DMS79 treated with DMSO at 0.1 percent for 48 hours (cell line): Measurements from ENCODE around the gene OR6N2.

Source experiments
- DNase-seq: peaks from one replicate; lab custom pipeline; 2025; lab: John Stamatoyannopoulos, UW

The OR6N2 gene, protein sequence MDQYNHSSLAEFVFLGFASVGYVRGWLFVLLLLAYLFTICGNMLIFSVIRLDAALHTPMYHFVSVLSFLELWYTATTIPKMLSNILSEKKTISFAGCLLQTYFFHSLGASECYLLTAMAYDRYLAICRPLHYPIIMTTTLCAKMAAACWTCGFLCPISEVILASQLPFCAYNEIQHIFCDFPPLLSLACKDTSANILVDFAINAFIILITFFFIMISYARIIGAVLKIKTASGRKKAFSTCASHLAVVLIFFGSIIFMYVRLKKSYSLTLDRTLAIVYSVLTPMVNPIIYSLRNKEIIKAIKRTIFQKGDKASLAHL

DNA sequence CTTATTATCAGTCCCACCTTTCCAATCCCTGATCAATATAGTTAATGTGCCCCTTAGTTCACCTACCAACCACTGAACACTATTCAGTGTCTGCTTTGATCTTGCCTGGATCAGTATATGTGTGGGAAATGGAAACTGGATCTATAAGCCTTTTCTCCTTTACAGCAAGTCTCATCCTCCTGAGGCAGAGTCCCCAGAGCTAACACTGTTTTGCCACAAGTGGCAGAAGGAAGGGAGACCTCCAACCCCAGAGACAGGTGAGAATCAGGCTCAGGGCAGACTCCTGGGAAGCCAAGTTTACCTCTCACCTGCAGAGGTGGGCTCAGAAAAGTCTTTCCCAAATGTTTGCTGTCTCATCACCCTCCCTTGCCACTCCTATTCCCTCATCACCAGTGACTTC lies at the start of gene OR6N2:
Gene OR6N2 (minus strand): TSS at position 101 of the 400 bp plus-strand sequence. CDS start 3,569 bp downstream, outside the sequence.
- DNase-seq: no peak

DNA sequence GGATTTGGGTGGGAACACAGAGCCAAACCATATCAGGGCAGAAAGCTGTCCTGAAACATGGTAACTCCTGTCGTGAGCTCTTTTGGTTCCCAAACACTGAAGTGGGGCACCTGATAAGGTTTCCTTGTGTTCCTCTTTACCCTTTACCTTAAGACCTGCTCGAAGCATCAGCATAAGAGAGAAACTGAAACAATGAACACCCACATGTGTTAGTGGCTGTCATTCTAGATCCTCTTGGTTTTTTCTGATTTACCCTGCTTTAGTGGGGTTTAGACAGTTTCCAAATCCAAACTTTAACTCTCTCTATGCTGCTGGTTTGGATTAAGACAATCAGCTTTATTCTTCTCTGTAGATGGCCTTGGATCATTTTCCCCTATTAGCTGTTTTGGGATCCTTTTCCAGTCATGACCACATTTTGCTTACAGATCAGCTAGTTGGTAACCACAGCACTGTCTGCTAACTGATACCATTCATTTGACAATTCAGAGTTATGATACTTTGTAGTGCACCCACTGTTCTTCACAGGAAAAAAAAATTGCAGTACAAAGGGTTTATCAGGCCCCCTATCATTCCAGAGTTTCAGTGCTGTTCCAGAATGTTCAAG lies 49.2 kb upstream of the OR6N2 start:
- no peak for DNase-seq

DNA sequence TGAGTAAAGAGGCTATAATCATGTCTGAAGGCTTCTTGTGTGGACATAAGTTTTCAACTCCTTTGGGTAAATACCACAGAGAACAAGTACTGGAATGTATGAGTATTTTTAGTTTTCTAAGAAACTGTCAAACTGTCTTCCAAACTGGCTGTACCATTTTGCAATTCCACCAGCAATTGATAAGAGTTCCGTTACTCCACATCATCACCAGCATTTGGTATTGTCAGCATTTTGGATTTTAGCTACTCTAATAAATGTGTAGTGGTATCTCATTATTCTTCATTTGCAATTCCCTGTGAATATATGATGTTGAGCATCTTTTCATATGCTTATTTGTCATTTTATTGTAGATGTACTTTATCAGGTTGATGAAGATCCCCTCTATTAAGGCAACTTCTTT lies 40.7 kb upstream of the OR6N2 start:
- no peak for DNase-seq

DNA sequence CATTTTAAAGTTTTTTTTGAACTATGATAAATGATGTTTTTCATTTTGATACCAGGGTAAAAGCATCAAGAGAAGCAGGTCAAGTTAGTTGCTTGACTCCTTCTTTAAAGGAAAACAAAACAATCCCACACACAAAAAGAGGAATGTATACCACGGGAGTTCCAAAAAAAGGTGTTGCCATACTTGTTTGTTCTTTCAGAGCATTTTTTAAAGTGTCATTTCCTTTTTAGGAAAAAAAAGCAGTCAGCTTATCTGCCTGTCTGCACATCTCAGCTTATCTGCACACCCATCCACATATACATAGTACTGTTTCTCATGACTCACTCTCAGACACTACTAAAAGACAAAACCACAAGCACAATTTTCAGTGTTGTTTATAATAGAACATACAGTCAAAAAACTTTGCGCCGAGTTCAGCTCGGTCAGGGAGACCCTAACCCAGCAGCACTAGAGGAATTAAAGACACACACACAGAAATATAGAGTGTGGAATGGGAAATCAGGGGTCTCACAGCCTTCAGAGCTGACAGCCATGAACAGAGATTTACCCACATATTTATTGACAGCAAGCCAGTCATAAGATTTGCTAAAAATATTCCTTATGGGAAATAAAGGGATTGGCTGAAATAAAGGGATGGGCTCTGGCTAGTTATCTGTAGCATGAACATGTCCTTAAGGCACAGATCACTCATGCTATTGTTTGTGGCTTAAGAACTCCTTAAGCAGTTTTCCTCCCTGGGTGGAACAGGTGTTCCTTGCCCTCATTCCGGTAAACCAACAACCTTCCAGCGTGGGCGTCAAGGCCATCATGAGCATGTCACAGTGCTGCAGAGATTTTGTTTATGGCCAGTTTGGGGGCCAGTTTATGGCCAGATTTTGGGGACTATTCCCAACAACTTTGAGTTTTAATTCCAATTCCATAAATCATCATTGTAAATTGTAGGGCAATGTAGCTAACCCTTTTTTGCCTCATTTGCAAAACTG lies 38.7 kb upstream of the OR6N2 start:
- DNase-seq: no peak

DNA sequence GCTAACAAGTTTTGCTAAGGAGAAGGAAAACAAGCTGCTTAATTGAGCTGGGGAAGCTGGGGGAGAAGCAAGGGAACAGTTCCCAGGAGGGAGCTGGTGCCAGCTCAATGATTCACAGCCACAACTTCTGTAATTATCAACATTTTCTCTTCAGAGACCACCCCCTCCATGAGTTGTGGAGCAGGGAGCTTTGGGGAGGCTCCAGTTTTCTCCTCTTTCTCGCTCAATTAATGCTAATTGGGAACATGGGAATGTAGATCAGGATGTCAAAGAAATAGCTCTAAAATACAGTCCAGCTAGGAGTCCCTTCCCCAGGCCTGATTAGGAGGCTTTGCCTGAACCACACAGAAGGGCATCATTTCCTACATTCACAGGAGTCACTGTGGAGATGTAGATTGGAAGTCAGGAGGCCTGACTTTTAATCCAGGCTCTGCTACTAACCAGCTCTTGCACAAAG lies 38.0 kb upstream of the OR6N2 start:
- DNase-seq: no peak

DNA sequence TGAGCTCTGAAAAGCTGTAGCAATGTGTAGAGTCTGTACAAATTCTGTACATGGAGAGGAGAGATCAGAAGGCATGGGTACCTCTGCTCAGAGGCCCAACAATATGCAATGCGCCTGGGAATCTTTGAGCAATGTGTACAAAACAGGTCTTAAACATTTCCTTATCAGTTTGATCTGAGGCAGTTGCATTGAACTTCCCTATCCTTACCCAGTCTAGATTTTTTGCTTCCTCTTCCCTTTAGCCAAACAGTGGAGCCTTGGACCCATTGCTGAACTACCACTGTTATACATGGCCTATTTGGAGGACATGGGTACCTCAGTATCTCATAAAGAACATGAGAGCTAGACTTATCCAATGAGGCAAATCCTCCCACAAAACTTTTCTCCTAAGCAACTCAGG lies 37.6 kb upstream of the OR6N2 start:
- DNase-seq: no peak

DNA sequence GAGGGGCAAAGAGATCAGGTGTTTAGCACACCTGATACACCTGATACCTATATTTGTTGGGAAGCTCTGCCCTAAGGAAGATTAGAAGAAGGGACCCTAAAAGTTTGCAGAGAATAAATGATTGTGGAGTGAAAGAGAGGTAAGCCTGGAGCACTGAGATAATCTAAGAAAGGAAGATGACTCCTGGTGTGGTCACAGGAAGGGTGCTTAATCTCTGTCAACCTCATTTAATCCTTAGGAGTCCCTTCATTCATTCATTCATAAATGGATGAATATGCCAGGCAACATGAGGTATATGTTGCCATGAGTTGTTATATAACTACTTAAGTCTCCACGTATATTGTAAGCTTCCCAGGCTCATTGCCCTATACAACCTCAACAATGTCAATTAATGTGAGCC lies 34.0 kb upstream of the OR6N2 start:
- DNase-seq: no peak

DNA sequence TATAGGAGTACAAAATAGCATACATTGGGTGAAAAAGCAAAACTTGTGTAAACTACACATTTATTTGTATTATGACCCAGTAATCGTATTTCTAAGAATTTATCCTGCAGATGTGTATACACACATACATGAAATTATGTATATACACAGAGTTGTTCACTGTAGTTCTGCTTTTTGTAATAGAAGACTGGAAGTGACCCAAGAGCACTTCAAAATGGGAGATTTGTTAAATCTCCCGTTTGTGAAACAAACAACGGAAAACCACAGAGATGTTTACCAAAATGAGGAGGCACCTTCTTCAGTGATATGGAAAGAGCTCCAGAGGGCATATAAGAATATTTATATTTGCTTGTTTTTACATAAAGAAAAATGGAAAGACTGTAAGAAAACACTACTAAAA lies 32.2 kb upstream of the OR6N2 start:
- DNase-seq: no peak

DNA sequence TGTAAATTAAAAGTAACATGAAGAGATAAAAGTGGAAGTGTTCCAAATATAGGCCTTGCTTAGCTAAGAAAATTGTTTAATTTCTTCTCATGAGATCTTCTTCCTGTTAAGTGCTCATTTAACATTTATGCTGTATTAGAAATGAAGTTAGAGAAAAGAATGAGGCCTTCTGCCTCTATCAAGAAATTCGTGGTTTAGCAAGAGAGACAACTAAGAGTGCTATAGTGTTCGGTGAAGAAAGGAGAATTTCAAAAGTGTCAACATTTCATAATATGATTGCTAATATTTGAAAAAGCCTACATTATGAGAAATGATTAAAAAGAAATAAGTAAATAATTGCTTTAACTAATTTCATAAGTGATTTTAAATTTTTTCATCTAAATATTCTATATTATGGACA lies 31.3 kb upstream of the OR6N2 start:
- DNase-seq: no peak

DNA sequence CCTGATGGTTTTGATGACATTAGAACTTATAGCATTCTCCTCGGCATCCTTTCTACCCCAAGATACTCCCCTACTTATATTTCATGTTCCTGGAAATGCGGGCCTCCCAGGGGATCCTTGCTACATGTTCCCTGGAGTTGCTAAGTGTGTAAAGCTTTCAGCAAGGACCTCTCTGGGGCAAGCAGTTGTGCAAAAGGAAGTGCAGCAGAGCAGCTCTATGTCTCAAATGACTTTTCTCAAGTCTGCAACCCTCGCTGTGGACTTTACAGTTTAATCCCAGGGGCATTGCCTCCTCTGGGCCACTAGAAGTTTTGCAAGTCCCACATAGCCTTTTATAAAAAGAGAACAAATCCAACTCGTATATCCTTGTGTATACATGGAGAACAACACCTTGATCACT lies 29.3 kb upstream of the OR6N2 start:
- no peak for DNase-seq

DNA sequence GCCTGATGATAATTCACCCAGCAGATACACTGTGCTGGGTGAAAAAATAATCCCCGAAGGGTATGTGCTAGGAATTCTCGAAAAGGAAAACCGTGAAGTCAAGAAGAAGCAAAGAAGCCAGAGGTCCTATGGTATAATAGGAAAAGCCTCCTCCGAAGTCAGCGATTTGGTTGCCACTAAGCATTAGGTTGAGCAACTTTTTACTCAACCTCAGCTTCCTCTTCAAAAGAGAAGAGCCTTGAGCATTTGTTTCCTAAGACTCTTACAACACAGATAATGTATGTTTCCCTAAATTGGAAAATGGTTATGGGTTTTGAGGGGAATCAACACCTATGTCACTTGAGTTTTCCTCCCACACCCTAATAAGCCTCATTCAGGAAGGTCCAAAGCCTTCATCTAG lies 28.9 kb upstream of the OR6N2 start:
- DNase-seq: no peak

DNA sequence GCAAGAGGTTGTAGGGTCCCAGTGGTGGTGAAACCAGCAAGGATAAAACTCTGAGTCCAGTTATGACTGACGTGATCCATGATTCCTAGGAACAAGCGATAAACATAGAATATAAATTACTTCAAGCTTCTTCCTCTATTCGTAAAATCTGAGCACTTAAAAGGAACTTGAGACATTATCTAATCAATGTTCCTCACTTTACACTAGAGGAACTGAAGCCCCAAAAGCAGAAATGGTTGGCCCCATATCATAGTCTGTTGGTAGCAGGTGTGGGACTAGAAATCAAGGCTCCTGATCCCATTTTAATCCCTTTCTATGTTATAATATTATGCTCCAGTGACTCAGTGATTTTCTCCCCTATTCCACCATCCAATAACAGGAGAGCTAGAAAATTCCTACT lies 28.3 kb upstream of the OR6N2 start:
- DNase-seq: no peak

DNA sequence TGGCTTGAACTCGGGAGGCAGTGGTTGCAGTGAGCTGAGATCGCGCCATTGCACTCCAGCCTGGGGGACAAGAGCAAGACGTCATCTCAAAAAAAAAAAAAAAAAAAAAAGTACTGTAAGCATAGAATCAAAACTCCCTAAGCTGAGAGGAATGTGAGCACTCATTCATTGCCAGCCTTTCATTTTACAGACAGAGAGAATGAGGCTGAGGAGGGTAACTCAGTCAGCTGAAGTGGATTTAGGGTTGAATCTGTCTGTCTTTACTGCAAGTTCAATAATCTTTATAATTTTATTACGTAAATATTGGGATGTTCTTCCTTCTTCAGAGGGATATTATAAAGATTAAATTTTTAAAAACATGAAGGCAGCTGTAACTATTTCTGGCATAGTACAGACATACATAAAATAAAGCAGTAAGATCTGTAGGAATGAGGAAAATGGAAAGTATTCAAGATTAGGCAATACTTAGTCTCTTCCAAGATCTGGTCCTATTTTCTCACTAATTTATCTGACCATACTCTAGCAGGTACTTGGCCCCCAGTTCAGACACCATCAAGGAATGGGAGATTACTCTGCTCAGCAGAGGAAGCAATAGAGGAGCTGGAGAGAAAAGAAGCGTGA lies 26.0 kb upstream of the OR6N2 start:
- DNase-seq: no peak

DNA sequence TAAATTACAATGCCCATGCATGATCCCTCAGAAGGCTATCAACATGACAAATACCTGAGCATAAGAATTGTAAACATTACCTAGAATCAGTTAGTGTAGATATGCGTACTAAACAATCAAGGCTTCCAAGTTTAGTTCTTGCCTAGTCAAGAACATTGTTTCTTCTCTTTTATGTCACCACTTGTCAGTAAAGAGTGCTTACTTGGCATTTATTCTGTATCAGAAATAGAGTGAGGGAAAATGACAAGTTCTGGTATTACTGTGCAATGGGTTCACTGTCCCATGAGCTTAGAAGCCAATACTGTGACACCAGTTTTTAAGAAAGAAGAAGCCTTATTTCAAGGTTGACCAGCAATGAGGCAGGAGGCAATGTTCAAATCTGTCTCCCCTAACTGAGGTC lies 22.7 kb upstream of the OR6N2 start:
- no peak for DNase-seq

DNA sequence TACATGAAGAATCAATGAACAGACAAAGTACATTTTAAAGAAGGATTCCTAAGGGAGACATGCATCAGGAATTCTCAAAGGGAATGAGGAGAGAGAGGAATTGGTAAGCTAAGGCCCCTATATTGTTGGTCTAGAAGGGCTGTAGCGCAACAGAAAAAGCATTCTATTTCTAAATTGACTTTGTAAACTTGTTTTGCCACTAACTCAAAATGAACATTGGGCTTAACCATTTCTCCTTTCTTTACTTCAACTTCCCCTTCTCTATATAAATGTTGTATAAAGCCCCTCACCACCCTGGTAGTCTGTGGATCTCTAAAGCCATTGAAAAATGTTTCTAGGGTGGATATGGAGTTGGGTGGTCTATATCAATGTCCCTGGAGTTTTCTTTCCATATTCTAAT lies 20.4 kb upstream of the OR6N2 start:
- DNase-seq: no peak

DNA sequence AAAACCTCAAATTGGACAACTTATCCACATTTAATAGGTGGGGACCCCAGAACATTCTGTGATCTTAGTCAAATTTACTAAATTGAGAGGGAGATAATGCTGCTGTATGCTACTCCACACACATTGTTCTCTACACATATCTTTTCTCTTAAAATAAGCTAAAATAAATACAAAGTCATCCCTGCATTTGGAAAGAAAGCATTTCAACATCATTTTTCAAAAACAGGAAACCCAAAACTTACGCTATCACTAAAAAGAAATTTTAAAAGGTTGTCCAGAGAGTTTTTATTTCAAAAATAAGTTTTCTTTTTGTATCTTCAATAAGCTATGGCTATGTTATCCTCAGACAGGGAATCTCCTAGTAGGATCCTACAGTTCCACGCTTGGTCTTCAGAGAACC lies 19.5 kb upstream of the OR6N2 start:
- DNase-seq: no peak

DNA sequence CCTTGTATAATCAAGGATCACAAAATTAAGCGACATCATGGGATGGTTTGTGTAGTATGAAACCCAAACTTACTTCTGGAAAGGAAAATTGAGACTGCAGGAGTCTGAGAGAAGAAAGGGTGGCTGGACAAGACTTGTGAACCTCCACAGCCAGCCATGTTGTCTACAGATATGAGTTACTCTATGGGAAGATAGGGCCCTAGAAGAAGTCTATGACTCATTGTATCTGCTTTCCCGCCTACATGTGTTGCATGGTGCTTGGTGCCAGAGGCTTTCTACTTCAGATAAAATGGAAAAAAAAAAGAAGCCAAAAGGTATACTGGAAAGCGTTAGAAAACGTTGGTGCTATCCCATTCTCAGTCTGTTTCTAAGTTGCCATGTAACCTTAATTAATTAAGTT lies 18.7 kb upstream of the OR6N2 start:
- DNase-seq: no peak

DNA sequence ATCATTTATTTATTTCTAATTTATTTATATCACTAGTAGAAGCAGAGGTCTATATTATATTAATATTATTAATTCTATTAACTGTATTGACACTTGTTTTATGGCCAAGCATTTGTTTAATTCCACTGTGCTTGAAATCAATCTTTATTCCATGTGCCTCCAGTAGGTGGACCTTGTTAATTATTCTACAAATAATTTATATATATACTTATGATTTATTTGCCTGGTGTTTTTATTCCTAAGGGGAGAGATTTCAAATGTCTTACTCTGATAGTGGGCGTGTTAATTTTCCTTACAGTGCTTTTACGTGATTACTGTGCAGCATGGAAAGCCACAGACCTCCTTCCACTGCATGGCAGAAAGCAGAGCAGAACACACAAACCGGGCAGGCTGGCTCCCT lies 17.5 kb upstream of the OR6N2 start:
- DNase-seq: no peak

DNA sequence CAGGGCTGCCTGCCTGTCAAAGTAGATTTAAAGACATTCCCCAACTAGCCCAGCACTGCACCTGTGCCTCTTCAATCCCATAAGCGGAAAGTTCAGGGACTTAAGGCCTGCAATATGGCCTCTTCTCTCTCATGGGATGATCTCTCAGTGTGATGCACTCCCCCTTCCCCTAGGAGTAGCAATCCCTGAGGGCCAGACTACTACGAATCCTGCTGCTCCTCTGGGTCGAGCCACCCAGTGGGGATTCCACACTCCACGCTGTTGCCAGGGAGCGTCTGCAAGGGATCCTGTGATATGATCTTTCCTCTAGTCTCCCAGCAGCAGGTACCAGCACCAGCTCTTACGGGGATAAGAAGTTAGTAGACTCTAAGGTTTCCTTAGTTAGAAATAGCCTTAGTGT lies 13.2 kb upstream of the OR6N2 start:
- no peak for DNase-seq

DNA sequence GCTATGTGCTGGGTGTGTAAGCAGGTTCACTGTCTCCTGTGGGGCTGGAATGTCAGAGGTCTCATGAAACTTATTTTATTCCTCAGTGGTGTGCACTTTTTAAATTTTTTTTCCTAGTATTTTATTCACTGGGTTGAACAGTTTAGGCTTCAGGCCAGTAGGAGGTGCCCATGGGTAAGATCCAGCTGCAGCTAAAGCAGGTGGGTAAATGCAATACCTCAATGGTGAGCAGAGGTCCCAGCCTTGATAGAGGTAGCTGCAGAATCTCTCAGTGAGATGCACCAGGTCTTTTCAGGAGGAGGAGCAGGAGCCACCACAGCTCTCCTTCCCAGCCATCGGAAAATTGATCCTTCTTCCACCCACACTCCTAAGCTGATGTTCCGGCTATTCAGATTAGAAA lies 12.6 kb upstream of the OR6N2 start:
- no peak for DNase-seq

DNA sequence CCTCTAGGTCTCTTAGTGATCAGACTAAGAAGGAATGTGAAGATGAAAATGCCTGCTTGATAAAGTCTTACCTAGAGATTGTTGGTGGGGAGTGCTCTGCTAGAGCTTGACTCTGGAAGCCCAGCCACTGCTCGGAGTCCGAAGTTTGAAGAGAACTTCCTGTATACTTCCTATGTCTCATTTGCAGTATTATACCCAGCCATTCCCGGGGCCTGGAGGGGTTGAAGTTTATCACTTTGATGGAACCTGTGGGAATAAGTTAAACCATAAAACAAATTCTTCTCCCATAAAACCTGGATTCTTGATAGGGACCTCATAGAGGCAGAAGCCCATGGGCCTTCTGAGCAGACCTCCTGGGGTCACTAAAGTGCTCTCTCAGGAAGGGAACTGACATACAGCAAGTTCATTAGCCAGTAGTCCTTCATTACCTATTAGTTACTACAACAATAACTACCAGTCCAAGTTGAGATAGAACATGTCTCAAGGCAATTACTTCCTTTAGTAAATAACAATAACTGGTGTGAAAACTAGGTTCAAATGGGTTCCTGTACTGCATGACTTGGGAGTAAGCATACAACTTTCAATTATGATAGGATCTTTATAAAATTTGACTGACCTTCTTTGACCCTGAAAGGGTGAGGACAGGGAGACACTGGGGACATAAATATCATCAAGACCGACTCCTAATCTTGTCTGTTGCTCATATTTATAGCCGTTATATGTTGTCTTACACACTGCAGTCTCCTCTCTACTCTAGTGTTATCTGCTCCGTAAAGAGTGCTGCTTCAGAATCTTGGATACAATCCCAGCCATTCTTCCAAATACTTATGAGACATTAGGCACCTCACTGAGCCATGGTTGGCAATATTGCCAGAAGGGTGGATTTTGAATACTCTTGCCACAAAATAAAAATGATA lies 8.8 kb downstream of the OR6N2 start, which contains the start of gene OR6N1:
Gene OR6N1 (minus strand): TSS at position 246 of the 917 bp plus-strand sequence. CDS start 5,513 bp downstream, outside the sequence.
- DNase-seq: no peak
